NCI-H2029 treated with DMSO at 0.1 percent for 48 hours (cell line): ENCODE data around the gene CFL2.
"Not testable (repeated sequence)": the region's sequence is repeated elsewhere in the genome, so short reads cannot be mapped to it uniquely, and the experiment has no call there.

Experiments
- DNase-seq: peaks from one replicate; lab custom pipeline; 2025; lab: John Stamatoyannopoulos, UW

Gene CFL2

GRCh38 chr14:34714320-34715126 is at the start of gene CFL2:
CFL2 (minus strand) TSS chr14:34714593; CDS start chr14:34714540, 53 bp downstream.
- peak; percentile 93 for DNase-seq

GRCh38 chr14:34755215-34755614 is 40.8 kb upstream of the CFL2 start:
- no peak for DNase-seq

GRCh38 chr14:34754687-34755086 is 40.3 kb upstream of the CFL2 start:
- no peak for DNase-seq

GRCh38 chr14:34750670-34751069 is 36.3 kb upstream of the CFL2 start:
- no peak for DNase-seq

- no peak for DNase-seq
Measured at GRCh38 chr14:34750233-34750632, 35.8 kb upstream of the CFL2 start.

- no peak for DNase-seq
Measured at GRCh38 chr14:34749408-34749807, 35.0 kb upstream of the CFL2 start.

GRCh38 chr14:34742270-34743115 is 28.1 kb upstream of the CFL2 start:
- no peak for DNase-seq

GRCh38 chr14:34741840-34742239 is 27.4 kb upstream of the CFL2 start:
- no peak for DNase-seq

GRCh38 chr14:34740139-34740538 is 25.7 kb upstream of the CFL2 start:
- not testable (repeated sequence) for DNase-seq

- not testable (repeated sequence) for DNase-seq
Measured at GRCh38 chr14:34737079-34737478, 22.7 kb upstream of the CFL2 start.

GRCh38 chr14:34733245-34733644 is 18.9 kb upstream of the CFL2 start:
- no peak for DNase-seq

GRCh38 chr14:34732802-34733201 is 18.4 kb upstream of the CFL2 start:
- no peak for DNase-seq

GRCh38 chr14:34723867-34724266 is 9.5 kb upstream of the CFL2 start:
- DNase-seq = no peak

GRCh38 chr14:34722723-34723545 is 8.5 kb upstream of the CFL2 start:
- DNase-seq = peak; percentile 92

GRCh38 chr14:34721129-34721528 is 6.7 kb upstream of the CFL2 start:
- DNase-seq = no peak

GRCh38 chr14:34718750-34719304 is 4.4 kb upstream of the CFL2 start:
- no peak for DNase-seq

- DNase-seq = no peak
Measured at GRCh38 chr14:34715127-34715863, 902 bp upstream of the CFL2 start.

GRCh38 chr14:34713681-34714319 is 593 bp downstream of the CFL2 start:
- DNase-seq = peak; percentile 87

- no peak for DNase-seq
Measured at GRCh38 chr14:34713122-34713680, 1.2 kb downstream of the CFL2 start.
